Stimulated activated CD4-positive, alpha-beta T cell treated with anti-CD3 and anti-CD28 coated beads, Interleukin-4, amount 100 ng/mL, for 24 hours (primary cell): ENCODE measurements around the gene MYB.
"Not testable (repeated sequence)": the region's sequence is repeated elsewhere in the genome, so short reads cannot be mapped to it uniquely, and the experiment has no call there.

Source experiments
- DNase-seq: peaks from one replicate; pipeline ENCODE4 v3.0.0-alpha.2; 2020

MYB gene

GRCh38 chr6:135180542-135181332, at the start of gene MYB:
Gene MYB (plus strand): TSS chr6:135181308. CDS start chr6:135181514, 206 bp downstream.
- peak; percentile 72 for DNase-seq

GRCh38 chr6:135132776-135133175, 48.3 kb upstream of the MYB start:
- DNase-seq: no peak

- DNase-seq: no peak
Measured at GRCh38 chr6:135135835-135136234, 45.3 kb upstream of the MYB start.

DNA sequence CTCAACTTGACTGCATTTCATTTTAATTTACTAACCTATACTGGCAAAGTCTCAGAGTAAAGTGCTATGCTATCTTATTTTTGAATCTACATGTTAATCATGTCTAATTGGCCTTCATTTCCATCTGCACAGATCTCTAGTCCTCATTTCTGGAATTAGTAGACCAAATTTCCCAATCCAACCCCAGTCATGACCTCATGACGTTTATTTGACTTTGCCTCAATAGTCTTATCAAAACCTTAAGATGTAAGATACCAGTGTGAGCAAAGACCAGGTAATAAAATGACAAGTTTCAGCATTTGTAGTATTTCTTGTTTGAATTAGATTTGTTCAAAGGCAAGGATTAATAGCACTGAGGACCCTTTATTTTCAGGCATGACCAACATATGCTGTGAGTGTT, 43.3 kb upstream of the MYB start:
- no peak for DNase-seq

- no peak for DNase-seq
Measured at GRCh38 chr6:135141182-135141581, 39.9 kb upstream of the MYB start.

- DNase-seq: no peak
Measured at GRCh38 chr6:135141728-135142127, 39.4 kb upstream of the MYB start.

GRCh38 chr6:135142232-135142631, 38.9 kb upstream of the MYB start:
- DNase-seq: not testable (repeated sequence)

- no peak for DNase-seq
Measured at GRCh38 chr6:135144673-135145062, 36.4 kb upstream of the MYB start.

DNA sequence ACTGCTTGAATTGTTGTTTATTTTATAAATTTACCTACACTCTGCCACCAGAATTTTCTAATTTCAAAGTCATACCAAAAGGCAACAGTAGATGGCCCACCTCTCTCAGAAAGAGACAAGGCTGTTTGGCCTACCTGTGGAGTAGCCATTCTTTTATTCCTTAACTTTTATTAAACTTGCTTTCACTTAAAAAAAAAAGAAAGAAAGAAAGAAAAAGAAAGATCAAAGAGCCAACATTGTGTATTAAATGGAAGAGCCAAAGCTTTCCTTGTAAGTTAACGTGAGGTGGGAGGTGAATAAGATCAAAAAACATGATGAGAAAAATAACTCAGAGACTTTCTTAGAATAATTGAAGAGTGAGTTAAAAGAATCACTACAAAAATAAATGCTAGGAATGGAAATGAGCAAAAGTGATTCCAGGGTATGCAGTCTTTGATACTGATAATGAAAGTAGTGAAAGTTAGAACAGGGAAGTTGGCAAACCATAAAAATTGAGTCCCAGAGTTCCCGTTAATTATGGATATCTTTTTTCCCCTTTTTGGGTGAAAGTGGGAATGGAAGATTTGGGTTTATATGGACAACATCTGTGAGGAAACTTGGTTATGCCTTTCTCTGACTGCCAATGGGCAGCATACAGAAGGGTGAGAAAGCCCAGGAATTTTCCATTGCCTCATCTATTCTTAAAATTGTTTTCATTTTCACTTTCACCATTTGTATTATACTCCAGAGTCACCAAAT, 35.9 kb upstream of the MYB start:
- peak; percentile 13 for DNase-seq

DNA sequence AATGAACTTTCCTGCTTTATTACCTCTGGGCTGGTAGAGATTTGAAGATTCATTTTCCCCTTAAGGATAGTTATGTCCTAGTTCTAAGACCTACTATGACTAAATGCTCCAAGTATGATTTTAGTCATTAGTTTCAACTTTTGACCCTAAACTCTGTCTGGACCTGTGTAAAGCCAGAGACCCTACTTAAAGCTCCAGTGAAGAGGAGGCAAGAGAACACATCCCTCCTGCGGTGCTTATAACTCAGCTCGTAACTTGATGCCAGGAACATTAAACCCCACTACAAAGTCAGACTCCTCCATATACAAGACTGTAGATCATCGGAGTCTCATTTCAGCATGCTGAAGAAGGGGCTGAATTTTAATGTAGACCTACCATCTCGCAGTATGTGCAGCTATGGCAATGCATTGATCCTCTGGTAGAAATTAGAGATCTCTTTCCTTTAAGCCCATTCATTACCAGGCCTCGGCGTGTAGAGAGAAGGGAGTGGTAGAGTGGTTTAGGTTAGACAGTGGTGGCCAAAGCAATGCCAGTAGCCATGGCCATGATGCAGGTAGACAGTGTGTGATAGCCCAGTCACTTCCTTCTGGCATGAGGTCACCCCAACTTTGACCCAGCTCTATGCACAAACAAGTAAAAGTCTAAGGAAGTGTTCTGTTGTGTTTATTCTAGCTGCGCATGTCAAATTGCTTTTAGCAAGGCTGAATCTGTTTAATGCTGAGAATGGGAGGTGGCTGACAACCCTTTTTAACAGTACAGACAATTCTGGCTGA, 34.8 kb upstream of the MYB start:
- DNase-seq: no peak

DNA sequence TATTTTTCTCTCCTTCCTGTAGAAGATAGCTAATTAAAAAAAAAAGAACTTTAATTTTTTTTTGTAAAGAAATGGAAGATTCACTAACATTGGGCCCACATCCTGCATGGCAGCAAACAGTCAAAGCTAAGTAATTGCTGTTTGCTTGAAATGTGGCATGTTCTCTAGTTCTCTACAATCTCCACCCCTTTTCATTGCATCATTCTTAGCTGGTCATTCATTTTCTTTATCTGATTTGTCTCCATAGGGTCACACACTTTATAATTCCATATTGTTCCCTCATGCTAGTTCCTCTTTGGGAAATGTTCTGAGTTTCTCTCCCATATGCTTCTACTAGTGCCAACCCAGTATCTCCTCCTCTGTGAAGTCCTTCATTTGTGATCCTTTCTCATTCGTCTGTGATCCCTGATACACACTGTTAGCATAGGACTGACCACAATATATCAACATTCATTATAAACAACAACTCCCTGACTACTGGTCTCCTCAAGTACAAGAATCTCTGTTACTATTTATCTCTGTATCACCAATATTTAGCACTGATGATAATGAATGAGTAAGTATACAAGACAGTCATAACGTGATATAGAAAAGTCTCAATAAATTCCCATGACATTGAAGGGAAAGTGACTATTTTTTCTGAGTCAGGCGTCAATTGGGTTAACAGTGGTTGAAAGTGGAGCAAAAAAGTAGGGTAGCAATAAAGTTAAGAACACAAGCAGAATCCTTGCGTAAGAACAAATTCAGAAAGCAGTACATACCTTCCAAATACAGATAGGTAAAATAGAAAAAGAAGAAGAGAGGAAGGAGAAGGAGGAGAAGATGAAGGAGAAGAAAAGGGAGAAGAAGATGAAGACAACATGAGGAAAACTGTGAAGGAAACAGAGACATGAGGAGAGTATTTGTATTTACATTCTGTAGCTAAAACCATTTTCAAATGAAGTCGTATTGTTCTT, 33.2 kb upstream of the MYB start:
- DNase-seq: no peak

DNA sequence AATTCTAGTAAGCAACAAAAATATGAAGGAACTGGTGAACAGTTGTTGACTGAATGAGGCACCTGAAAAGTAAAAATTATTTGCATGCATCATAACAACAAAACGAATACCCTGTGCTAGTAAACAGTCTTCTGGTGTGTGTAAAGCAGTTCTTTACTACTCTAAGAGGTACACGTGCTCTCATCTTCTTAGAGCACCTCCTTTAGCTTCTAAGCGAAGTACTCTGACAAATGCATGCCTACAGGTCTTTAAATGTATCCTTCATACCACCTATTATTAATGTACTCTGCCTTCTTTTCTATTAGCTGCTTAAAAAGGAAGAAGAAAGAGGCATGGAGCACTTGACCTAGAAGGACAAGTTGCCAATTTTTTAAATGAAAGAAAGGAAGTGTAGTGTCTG, 32.2 kb upstream of the MYB start:
- no peak for DNase-seq

GRCh38 chr6:135149376-135149775, 31.7 kb upstream of the MYB start:
- DNase-seq: no peak

DNA sequence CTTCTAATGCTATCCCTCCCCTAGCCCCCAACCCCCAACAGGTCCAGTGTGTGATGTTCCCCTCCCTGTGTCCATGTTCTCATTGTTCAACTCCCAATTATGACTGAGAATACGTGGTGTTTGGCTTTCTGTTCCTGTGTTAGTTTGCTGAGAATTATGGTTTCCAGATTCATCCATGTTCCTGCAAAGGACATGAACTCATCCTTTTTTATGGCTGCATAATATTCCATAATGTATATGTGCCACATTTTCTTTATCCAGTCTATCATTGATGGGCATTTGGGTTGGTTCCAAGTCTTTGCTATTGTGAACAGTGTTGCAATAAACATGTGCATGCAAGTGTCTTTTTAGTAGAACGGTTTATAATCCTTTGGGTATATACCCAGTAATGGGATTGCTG, 30.6 kb upstream of the MYB start:
- not testable (repeated sequence) for DNase-seq

GRCh38 chr6:135154125-135154524, 27.0 kb upstream of the MYB start:
- DNase-seq: not testable (repeated sequence)

GRCh38 chr6:135158397-135158796, 22.7 kb upstream of the MYB start:
- DNase-seq: no peak

DNA sequence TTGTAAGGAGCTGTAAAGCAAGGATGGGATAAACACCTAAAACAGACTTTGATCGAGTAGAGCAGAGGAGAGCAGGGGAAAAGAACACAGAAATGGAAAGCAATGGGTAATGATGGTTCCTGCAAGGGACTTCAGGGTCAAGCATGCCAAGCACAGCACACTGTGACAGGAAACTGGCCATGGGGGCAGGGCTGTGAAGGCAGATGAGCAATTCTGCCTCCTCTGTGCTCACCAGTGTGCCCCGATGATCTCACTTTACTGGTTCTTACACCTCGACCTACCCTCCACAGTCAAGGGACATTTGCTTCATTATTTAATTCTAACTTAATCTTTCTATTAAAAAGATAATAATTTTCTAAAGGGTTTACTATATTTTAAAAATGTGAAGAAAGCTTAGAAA, 21.6 kb upstream of the MYB start:
- DNase-seq: peak; percentile 14

DNA sequence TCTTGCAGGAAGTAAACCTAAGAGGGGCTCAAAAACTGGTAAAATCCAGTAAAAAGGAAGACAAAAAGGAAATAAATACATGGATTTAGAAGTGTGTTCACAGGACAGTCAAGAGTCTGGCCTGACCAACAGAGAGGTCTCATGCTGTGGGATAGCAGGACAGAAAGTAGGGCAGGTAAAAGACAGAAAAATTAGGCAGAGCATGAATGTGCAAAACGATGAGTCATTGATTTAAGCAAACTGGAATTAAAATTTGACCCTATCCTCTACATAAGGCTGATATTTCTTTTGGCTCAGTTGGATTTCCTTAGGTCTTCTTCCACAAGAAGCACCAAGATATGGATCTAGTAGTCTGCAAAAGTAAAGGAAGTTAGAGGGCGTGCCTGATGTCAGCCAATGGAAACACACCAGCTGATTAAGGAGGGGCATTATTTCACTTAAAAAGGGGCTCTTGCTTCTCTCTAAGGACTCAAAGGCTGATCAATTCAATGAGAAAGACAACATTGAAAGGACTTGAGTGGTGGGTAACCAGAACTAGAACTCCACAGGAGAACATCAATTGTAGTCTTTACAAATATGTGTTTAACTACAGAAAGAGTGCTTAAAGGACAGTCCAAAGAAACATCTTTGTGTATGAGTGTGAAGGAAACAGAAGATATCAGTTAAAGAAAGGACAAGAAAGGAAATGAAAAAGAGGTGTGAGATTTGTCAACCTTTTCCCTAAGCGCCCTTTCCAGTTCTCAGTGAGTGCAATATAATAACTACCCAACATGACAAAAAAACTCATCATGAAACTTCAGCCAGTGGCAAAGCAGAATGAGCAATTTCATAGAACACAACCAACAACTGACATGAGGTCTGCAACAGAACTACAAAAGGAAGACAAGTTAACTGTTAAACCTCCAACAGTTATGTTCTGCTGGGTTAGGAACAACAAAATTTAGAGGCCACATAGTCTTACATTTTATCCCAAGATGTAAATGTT, 19.4 kb upstream of the MYB start:
- no peak for DNase-seq

DNA sequence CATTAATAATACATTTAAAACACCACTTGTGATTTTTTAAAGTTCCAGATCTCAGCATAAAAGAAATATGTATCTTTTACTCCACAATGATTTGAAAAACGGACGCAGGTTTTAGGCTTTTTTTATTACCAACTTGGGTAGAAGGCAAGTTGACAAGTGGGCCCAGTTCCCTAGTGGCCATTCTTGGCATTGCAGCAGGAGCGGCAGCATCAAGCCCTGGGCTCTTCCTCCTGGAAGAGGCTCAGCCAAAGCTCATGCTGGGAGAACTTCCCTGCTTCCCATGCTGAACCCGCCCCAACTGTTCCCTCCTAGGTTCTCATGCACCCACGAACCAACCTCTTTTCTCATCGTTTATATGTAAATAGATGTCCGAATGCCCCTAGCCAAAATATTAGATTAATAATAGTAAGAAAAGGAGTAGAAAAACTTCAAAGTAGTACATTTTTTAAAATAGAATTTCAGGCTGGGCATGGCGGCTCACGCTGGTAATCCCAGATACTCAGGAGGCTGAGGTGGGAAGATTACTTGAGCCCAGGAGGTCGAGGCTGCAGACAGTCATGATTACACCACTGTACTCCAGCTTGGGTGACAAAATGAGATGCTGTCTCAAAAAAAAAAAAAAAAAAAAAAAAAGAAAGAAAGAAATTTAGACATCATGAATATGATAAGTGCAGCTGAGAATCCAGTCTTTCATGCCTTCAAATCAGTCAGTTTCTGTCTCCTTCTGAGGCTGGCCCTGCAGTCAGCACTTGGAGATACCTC, 18.2 kb upstream of the MYB start:
- DNase-seq: peak; percentile 43

- peak; percentile 56 for DNase-seq
Measured at GRCh38 chr6:135163440-135163738, 17.7 kb upstream of the MYB start.

- not testable (repeated sequence) for DNase-seq
Measured at GRCh38 chr6:135164387-135164786, 16.7 kb upstream of the MYB start.
